ENCODE results near the gene EPS15. TPM values are rescaled to one million over a fixed set of nuclear protein-coding genes. Genes with fewer than 3 reads are reported as not detected.
"Not testable (repeated sequence)": the region's sequence is repeated elsewhere in the genome, so short reads cannot be mapped to it uniquely, and the experiment has no call there.

Gene EPS15
- total RNA-seq, 1 donor from 2014 or later: 81.4 TPM

DNA sequence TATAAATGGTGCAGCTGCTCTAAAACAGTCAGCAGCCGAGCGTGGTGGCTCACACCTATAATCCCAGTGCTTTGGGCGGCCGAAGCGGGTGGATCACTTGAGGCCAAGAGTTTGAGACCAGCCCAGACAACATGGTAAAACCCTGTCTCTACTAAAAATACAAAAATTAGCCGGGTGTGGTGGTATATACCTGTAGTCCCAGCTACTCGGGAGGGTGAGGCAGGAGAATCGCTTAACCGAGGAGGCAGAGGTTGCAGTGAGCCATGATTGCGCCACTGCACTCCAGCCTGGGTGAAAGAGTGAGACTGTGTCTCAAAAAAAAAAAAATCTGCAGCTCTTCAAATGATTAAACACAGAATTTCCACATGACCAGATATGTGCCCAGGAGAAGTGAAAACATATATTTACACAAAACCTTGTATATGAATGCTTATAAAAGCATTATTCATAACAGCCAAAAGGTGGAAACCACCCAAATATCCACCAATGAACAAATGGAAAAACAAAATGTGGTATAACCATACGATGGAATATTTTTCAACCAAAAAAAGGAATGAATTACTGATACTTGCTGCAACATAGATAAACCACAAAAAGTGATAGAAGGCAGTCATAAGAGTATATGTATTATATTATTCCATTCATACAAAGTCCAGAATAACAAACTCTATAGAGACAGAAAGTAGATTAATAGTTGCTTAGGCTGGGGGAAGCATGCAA, 14.1 kb downstream of the EPS15 start:
- Mint-ChIP-seq H3K4me1 (ENCODE audit: low read depth) (peaks cover 32% of the 10 kb centered on the region), H3K27ac (ENCODE audit: unreplicated experiment) (peak overlapping the region; percentile 63), H3K36me3 (ENCODE audit: low read depth) (peaks cover 2% of the 10 kb centered on the region), H3K27me3 (ENCODE audit: low read depth) (no peaks in the 10 kb centered on the region), H3K4me3 (ENCODE audit: unreplicated experiment) (no peak overlapping the region), H3K9me3 (ENCODE audit: low read depth) (no peaks in the 10 kb centered on the region)
- TF ChIP-seq, protein P1, sequence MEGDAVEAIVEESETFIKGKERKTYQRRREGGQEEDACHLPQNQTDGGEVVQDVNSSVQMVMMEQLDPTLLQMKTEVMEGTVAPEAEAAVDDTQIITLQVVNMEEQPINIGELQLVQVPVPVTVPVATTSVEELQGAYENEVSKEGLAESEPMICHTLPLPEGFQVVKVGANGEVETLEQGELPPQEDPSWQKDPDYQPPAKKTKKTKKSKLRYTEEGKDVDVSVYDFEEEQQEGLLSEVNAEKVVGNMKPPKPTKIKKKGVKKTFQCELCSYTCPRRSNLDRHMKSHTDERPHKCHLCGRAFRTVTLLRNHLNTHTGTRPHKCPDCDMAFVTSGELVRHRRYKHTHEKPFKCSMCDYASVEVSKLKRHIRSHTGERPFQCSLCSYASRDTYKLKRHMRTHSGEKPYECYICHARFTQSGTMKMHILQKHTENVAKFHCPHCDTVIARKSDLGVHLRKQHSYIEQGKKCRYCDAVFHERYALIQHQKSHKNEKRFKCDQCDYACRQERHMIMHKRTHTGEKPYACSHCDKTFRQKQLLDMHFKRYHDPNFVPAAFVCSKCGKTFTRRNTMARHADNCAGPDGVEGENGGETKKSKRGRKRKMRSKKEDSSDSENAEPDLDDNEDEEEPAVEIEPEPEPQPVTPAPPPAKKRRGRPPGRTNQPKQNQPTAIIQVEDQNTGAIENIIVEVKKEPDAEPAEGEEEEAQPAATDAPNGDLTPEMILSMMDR (IDR thresholded peaks at IDR 0.05): no peak
- no peak for DNase-seq (ENCODE audit: low spot score)

DNA sequence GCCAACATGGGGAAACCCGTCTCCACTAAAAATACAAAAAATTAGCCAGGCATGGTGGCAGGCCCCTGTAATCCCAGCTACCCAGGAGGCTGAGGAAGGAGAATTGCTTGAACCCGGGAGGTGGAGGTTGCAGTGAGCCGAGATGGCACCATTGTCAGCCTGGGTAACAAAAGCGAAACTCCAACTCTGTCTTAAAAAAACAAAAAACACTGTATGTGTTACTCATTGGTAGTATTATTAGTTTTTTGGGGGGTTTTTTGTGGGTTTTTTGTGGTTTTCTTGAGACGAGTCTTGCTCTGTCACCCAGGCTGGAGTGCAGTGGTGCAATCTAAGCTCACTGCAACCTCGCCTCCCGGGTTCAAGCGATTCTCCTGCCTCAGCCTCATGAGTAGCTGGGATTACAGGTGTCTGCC, 17.8 kb downstream of the EPS15 start:
- peaks cover 17% of the 10 kb centered on the region for H3K4me1 Mint-ChIP-seq (ENCODE audit: low read depth)
- not testable (repeated sequence) for H3K27me3 Mint-ChIP-seq (ENCODE audit: low read depth); H3K36me3 Mint-ChIP-seq (ENCODE audit: low read depth); H3K4me3 Mint-ChIP-seq (ENCODE audit: unreplicated experiment); DNase-seq (ENCODE audit: low spot score); H3K9me3 Mint-ChIP-seq (ENCODE audit: low read depth); H3K27ac Mint-ChIP-seq (ENCODE audit: unreplicated experiment)

DNA sequence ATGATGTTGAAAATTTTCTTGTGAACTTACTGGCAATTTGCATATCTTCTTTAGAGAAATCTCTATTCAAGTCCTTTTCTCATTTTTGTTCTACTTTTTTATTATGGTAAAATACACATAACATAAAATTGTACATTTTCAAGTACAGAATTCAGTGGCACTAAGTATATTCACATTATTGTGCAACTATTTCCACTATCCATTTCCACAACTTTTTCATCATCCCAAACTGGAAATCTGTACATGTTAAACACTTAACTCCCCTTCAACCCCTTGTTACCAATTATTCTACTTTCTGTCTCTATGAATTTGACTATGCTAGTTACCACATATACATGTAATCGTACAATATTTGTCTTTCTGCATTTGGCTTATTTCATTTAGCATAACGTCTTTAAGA, 19.4 kb downstream of the EPS15 start:
- Mint-ChIP-seq H3K4me1 (ENCODE audit: low read depth) (peaks cover 10% of the 10 kb centered on the region), H3K9me3 (ENCODE audit: low read depth) (peaks cover 8% of the 10 kb centered on the region), H3K27ac (ENCODE audit: unreplicated experiment) (no peak overlapping the region), H3K36me3 (ENCODE audit: low read depth) (peaks cover 6% of the 10 kb centered on the region), H3K4me3 (ENCODE audit: unreplicated experiment) (no peak overlapping the region), H3K27me3 (ENCODE audit: low read depth) (no peaks in the 10 kb centered on the region)
- TF ChIP-seq, protein P1 (IDR thresholded peaks at IDR 0.05): no peak
- DNase-seq (ENCODE audit: low spot score): no peak

DNA sequence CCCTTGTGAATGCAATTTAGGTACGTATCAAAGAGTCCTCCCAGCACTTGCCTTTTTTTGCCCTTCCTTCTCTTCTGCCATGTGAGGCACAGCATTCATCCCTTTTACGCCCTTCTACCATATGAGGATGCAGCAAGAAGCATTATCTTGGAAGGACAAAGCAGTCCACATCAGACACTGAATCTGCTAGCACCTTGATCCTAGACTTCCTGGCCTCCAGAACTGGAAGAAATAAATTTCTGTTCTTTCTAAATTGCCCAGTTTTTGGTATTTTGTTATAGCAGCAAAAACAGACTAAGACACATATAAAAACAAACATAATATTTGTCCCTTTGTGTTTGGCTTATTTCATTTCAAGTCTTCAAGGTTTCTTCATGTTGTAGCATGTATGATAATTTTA, 20.1 kb downstream of the EPS15 start:
- no peaks in the 10 kb centered on the region for H3K27me3 Mint-ChIP-seq (ENCODE audit: low read depth)
- peaks cover 17% of the 10 kb centered on the region for H3K4me1 Mint-ChIP-seq (ENCODE audit: low read depth)
- no peak overlapping the region for H3K4me3 Mint-ChIP-seq (ENCODE audit: unreplicated experiment)
- H3K9me3 Mint-ChIP-seq (ENCODE audit: low read depth): peaks cover 8% of the 10 kb centered on the region
- H3K27ac Mint-ChIP-seq (ENCODE audit: unreplicated experiment): no peak overlapping the region
- peaks cover 6% of the 10 kb centered on the region for H3K36me3 Mint-ChIP-seq (ENCODE audit: low read depth)
- TF ChIP-seq, protein P1 (IDR thresholded peaks at IDR 0.05): no peak
- no peak for DNase-seq (ENCODE audit: low spot score)

DNA sequence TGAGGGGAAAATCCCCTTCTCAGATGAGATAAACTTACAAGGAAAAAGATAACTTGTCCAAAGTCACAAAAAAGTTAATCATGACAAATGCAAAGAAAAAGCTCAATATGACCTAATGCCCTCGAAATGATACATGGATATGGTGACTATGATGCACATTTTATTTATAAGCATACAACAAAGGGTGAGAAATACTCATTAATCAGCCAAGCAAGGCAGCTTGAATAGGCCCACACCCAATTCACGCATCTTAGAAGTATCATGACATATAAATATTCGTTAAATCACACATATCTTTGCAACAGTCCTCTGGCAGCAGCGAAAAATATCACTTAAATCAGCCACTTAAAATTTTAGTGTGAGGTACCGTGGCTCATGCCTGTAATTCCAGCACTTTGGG, 21.7 kb downstream of the EPS15 start:
- Mint-ChIP-seq H3K4me3 (ENCODE audit: unreplicated experiment) (no peak overlapping the region), H3K4me1 (ENCODE audit: low read depth) (peaks cover 18% of the 10 kb centered on the region), H3K27ac (ENCODE audit: unreplicated experiment) (no peak overlapping the region), H3K27me3 (ENCODE audit: low read depth) (no peaks in the 10 kb centered on the region), H3K9me3 (ENCODE audit: low read depth) (peaks cover 8% of the 10 kb centered on the region), H3K36me3 (ENCODE audit: low read depth) (peaks cover 6% of the 10 kb centered on the region)
- TF ChIP-seq, protein P1 (IDR thresholded peaks at IDR 0.05): no peak
- DNase-seq (ENCODE audit: low spot score): no peak
